CD4-positive, alpha-beta T cell treated with Interleukin-10 for 1 hour (primary cell): ENCODE data around the gene CNTNAP2.

Experiments
- DNase-seq: peaks from one replicate; pipeline ENCODE4 v3.0.0-alpha.2; 2020

Gene CNTNAP2

GRCh38 chr7:146626912-146627311 lies 510.3 kb downstream of the CNTNAP2 start:
- DNase-seq: no peak

- DNase-seq: no peak
These were observed 518.8 kb downstream of the CNTNAP2 start for GRCh38 chr7:146635205-146636032.

DNA sequence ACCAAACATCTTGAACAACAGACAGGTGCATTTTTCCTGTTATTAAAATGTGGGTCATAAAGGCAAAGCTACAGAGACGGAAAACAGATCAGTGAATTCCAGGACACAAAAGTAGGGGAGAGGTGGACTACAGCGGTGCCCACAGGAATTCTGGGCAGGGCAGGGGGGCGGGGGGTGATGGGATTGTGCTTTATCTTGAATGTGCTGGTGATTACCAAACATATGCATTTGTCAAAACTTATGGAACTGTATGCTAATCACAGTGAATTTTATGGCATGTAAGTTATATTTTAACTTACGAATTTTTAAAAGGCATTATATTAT lies 519.4 kb downstream of the CNTNAP2 start:
- no peak for DNase-seq

DNA sequence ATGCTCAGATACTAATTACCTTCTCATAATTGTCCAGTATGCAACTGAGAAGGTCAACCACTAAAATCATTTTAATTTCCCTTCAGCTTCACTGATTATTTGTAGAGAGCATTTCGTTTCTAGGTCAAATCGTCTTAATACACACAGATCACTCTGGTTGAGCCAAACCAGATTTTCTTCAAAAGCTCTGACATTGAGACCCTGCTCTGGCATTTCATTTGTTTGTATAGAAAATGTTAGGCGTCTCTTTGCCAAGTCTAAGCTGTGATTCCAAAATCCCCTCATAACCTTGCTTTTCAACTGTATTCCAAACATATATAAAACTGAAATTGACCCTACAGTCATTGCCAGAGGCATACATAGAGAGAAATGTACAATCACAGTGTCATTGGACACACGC lies 520.0 kb downstream of the CNTNAP2 start:
- DNase-seq: no peak

GRCh38 chr7:146639291-146639690 lies 522.7 kb downstream of the CNTNAP2 start:
- DNase-seq: no peak

DNA sequence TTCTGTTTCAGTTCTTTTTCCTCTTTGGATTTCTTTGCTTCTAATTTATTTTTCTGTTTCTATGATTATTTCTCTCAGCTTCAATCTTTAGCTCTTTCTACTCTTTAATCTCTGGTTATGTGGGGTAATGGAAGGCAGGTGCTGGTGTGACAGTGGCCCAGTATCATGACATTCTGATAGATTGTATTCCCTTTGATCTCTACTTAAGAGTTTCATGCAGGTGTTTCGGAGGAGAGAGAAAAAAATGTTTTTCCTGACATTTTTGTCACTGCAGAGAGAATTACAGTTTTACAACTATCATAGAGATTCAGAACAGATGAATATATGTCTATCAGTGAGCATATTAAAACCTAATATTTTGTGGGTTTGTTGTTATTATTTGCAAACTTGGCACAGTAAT lies 524.9 kb downstream of the CNTNAP2 start:
- DNase-seq: no peak

- DNase-seq: no peak
These were observed 528.9 kb downstream of the CNTNAP2 start for GRCh38 chr7:146645383-146645976.

GRCh38 chr7:146647445-146647844 lies 530.8 kb downstream of the CNTNAP2 start:
- no peak for DNase-seq

GRCh38 chr7:146652176-146652575 lies 535.6 kb downstream of the CNTNAP2 start:
- DNase-seq: no peak

DNA sequence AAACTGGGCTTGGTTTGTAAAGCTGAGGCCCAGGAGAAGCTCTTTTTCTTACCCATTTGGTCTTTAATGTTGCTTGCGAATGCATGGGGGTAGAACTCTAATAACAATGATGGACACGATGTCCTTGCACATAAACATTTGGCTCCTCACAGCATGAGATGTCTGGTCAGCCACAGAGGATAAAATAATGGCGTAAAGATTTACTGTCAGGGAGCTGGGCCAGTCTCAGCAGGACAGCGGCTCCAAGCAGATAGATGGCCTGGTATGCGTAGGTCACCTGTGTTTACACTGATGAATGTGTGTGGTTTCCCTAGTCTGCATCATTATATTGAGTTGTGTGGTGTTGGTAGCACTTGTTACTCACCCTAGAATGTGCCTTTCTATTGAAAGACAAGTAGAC lies 537.4 kb downstream of the CNTNAP2 start:
- DNase-seq: no peak

DNA sequence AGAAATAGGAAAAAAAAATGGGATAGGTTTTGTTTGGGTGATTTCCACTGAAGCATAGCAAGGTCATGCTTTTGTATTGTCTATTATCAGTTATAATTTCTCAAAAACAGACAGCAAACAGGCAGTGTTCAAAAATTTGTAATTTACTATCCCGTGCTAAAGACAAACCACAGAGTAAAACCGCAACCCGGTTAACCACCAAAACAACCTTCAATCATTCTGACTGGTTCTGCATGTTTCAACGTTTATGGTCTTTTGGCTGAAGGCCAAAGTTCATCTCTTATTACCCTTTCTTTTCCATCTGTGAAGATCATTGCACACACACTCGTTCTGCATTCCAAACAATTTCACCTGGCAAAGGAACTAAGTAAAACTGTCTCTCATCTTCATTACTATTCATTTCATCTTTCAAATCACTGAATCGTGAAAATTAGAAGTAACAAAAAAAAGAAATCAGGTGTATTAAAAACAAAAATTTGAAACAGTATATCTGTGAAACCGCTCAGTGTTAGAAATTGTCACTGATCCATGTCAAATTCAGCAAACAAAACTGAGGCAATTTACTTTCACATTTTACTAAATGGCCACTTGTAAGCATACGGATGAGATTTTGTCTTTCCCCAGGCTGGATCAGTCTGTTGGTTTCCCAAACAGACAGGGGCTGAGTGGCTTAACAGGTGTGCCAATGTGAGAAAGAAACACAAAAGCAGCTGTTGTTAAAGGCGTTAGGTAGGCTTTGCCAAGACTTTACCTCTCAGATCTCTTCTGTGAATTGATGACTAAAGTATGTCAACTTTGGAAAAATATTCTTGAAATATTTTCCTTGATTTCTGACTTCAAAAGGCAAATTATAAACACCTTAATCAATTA lies 539.6 kb downstream of the CNTNAP2 start:
- no peak for DNase-seq

DNA sequence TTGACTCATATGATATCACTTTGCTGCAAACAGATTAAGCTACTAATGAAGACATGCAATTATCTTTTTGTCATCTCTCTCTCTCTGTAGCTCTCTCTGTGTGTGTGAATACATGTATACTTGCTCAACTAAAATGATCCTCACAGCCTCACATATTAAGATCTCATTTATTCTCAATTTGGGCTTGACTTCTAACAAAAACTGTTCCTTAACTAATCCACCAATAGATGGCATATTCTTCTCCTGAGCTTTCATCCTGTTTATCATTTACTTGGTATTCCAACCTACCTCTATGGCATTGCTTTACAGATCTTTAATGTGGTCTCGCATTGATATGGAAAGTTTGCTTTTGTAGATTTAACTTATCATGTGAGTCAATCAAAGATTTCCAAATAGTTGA lies 540.4 kb downstream of the CNTNAP2 start:
- DNase-seq: no peak

GRCh38 chr7:146658604-146659003 lies 542.0 kb downstream of the CNTNAP2 start:
- no peak for DNase-seq

- DNase-seq: no peak
These were observed 543.1 kb downstream of the CNTNAP2 start for GRCh38 chr7:146659732-146660131.

DNA sequence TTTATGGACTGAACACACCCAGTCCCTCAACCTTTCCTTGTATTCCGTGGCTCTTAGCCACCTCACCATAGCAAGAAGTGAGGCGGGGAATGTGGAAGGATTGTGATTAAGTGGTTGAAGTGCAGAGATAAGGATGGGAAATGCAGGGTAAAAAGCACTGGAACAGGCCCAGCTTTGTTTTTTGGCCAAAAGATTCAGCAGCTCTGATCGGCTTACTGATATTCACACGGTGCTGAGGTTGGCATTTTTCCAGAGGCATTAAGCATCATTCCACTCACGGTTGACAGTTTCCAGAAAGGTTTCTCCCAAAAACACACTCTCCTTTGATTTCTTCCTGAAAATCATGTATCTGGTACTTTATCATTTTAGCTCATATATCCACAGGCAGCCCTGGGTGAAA lies 544.2 kb downstream of the CNTNAP2 start:
- no peak for DNase-seq

DNA sequence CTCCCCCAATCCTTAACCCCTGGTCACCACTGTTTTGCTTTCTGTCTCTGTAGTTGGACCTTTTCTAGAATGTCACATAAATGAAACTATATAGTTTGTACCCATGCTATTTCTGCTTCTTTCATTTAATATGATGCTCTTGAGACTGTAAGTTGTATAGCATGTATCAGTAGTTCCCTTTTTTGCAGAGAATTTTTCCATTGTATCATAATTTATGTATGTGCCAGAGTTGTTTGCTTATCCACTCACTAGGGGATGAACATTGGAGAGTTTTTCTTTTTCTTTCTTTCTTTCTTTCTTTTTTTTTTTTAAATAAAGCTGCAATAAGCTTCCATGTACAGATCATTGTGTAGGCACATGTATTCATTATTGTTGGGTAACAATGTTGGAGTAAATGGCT lies 544.8 kb downstream of the CNTNAP2 start:
- DNase-seq: no peak

- no peak for DNase-seq
These were observed 545.3 kb downstream of the CNTNAP2 start for GRCh38 chr7:146661929-146662328.

DNA sequence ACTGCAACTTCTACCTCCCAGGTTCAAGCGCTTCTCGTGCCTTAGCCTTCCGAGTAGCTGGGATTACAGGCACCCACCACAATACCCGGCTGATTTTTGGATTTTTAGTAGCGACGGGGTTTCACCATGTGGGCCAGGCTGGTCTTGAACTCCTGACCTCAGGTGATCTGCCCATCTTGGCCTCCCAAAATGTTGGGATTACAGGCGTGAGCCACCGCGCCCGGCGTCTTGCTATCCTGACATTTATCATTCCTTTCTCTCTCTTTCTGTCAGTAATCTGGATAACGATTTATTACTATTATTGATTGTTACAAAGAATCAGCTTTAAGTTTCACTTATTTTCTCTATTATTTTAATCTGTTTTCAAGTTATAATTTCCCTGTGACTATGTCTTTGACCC lies 548.4 kb downstream of the CNTNAP2 start:
- no peak for DNase-seq

GRCh38 chr7:146670532-146670931 lies 553.9 kb downstream of the CNTNAP2 start:
- no peak for DNase-seq

GRCh38 chr7:146681487-146681886 lies 564.9 kb downstream of the CNTNAP2 start:
- DNase-seq: no peak

DNA sequence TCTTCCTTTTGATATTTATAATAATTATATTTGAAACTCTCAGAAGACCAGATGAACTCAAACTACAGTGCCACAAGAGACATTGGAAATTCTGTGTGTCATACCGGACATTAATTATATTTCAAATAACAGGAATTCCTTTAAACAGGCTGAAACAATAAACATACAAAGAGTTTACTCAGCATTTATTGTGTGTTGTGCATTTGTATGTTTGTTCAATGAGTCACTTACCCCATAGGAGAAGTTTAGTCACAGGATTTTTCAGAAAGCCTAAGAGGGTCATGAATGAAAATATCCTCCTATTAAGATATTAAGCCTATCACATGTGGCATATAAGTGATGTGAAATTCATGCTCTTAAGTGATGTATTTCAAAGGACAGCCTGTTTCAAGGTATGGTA lies 566.8 kb downstream of the CNTNAP2 start:
- no peak for DNase-seq

DNA sequence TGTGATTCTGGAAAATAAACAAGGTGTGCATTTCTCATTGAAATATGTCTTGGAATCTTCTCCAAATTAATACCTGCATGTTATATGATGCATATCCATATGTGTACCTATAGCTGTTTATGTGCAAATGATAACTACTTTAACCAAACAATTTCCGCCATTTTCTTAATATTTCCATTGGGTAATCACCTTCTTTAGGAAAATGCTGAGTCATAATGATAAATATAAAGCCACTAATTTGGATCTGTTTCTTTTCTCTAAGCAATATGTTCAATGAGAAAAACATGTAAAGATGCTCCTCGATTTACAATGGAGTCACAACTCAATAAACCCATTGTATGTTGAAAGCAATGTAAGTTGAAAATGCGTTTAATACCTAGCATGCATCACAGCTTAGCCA lies 574.4 kb downstream of the CNTNAP2 start:
- DNase-seq: no peak

DNA sequence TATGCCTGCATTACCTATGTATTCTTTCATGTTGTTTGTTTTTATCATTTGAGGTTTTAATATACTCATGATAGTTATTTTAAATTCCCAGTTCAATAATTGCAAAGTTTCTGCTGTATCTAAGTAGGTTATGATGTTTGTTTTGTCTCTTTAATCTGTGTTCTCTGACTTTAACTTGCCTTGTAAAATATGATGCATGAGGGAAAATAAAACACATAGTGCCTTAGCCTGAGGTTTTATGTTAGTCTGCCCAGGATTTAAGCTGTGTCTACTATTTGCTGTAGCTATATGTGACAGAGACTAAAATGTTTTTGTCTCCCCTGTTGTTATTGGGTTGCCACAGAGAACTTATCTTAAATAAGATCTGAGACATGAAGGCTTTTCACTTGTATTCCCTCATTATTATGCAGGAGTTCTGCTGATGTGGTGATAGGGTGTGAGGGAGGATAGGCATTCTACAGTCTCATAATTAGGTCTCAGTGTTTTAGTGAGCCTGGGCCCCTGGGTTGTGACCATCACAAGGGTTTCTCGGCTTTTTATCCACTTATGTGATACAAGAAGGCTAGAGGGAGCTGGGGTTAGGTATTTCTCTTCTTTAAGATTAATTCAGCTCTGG lies 582.5 kb downstream of the CNTNAP2 start:
- no peak for DNase-seq
